DOHH2 (cell line): ENCODE measurements around the gene PEX14.

Experiments
- H3F3A ChIP-seq: fragments of 200-600 bp; sonication (generic), shearing (Covaris generic); 2 replicates; pipeline ENCODE4 v1.6.0; 2016; ENCODE audit warnings: antibody characterized with exemption, mild to moderate bottlenecking; ENCODE audit not compliant: control insufficient read depth, insufficient read depth
- H3K27ac ChIP-seq: fragments of 200-600 bp; sonication (generic); 2 replicates; pipeline ENCODE4 v1.5.1; 2014; ENCODE audit warnings: low read depth, mild to moderate bottlenecking, low read length, moderate library complexity
- H3K27me3 ChIP-seq: fragments of 200-600 bp; sonication (generic); 2 replicates; pipeline ENCODE4 v1.6.1; 2014; ENCODE audit warnings: mild to moderate bottlenecking, low read length, mixed read lengths; ENCODE audit not compliant: control insufficient read depth
- H3K36me3 ChIP-seq: fragments of 200-600 bp; sonication (generic); 2 replicates; pipeline ENCODE4 v1.6.1; 2014; ENCODE audit warnings: mild to moderate bottlenecking, low read length, moderate library complexity, mixed read lengths; ENCODE audit not compliant: control insufficient read depth
- H3K4me1 ChIP-seq: fragments of 200-600 bp; sonication (generic); 2 replicates; pipeline ENCODE4 v1.6.1; 2014; ENCODE audit warnings: mild to moderate bottlenecking, low read length, mixed read lengths; ENCODE audit not compliant: control insufficient read depth
- H3K4me2 ChIP-seq: fragments of 200-600 bp; sonication (generic); 2 replicates; pipeline ENCODE4 v1.6.0; 2014; ENCODE audit warnings: mild to moderate bottlenecking, low read length, moderate library complexity
- H3K4me3 ChIP-seq: fragments of 200-600 bp; sonication (generic); 2 replicates; pipeline ENCODE4 v1.5.1; 2014; ENCODE audit warnings: mild to moderate bottlenecking, low read length, mixed read lengths
- H3K79me2 ChIP-seq: fragments of 200-600 bp; sonication (generic); 2 replicates; pipeline ENCODE4 v1.6.1; 2014; ENCODE audit warnings: mild to moderate bottlenecking, low read length, mixed read lengths; ENCODE audit not compliant: control insufficient read depth
- H3K9me2 ChIP-seq: fragments of 200-600 bp; sonication (generic); replicated peaks from 2 replicates; pipeline ENCODE4 v1.6.1; 2014; ENCODE audit warnings: mild to moderate bottlenecking, low read length, mixed read lengths; ENCODE audit not compliant: control insufficient read depth
- H3K9me3 ChIP-seq: fragments of 200-600 bp; sonication (generic); 2 replicates; pipeline ENCODE4 v1.6.1; 2014; ENCODE audit warnings: antibody characterized with exemption, low read length, mixed read lengths; ENCODE audit not compliant: control insufficient read depth, insufficient read depth
- H4K20me1 ChIP-seq: fragments of 200-600 bp; sonication (generic); 2 replicates; pipeline ENCODE4 v1.6.0; 2014; ENCODE audit warnings: low read depth, mild to moderate bottlenecking, antibody characterized with exemption, low read length, moderate library complexity; ENCODE audit not compliant: control insufficient read depth, insufficient read depth
- EZH2phosphoT487 ChIP-seq: fragments of 200-600 bp; sonication (generic); IDR thresholded peaks from 2 replicates; pipeline ENCODE4 v1.6.1; 2017; ENCODE audit warnings: borderline replicate concordance, mild to moderate bottlenecking, antibody characterized with exemption, low read length, moderate library complexity, mixed read lengths
- TF ChIP-seq, protein P1 (sequence below): fragments of 200-600 bp; sonication (generic); IDR thresholded peaks from one replicate; pipeline ENCODE4 v1.5.1; 2014; ENCODE audit warnings: antibody characterized with exemption, mild to moderate bottlenecking, low read depth, low read length; ENCODE audit not compliant: poor library complexity, severe bottlenecking

PEX14 gene

DNA sequence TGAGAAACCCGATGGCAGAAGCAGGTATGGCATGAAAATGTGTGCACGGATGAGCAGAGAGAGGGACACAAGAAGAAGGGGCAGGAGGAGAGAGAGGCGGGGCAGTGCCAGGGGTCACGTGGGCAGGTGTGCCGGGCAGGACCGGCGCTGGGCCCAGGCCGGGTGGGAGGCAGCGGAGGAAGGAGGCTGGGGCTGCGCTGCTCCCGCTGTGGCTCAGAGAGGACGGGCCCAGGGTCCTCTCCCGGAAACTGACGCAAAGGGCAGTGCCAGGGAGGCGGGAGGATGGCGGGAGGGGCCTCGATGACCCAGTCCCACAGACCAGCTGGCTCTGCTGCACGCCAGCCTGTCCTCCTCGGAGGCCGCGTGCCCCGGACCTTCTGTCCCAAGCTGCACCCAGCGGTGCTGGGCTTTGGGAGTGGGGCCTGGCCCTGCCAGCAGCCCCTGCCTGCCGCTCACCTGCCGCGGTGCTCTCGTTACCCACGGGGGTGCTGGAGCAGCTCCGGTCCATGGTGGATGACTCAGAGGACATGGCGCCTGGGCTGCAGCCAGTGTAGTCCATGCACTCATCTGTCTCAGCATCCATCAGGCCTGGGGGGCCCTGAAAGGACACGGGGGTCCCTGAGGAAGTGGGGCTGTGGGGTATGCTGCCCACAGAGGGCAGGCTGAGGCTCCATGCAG is 167.8 kb downstream of the PEX14 start:
- Histone ChIP-seq H3K27me3 (no peaks in the 10 kb centered on the region), H3K4me1 (no peaks in the 10 kb centered on the region), H3K79me2 (no peaks in the 10 kb centered on the region), H3K27ac (no peak overlapping the region), H3F3A (peaks cover 3% of the 10 kb centered on the region; the same call in 1 of the 2 replicates), H3K9me2 (no peaks in the 10 kb centered on the region), H4K20me1 (no peaks in the 10 kb centered on the region), H3K9me3 (no peaks in the 10 kb centered on the region), H3K4me3 (no peak overlapping the region), H3K36me3 (no peaks in the 10 kb centered on the region), H3K4me2 (no peak overlapping the region)
- TF ChIP-seq, protein P1, sequence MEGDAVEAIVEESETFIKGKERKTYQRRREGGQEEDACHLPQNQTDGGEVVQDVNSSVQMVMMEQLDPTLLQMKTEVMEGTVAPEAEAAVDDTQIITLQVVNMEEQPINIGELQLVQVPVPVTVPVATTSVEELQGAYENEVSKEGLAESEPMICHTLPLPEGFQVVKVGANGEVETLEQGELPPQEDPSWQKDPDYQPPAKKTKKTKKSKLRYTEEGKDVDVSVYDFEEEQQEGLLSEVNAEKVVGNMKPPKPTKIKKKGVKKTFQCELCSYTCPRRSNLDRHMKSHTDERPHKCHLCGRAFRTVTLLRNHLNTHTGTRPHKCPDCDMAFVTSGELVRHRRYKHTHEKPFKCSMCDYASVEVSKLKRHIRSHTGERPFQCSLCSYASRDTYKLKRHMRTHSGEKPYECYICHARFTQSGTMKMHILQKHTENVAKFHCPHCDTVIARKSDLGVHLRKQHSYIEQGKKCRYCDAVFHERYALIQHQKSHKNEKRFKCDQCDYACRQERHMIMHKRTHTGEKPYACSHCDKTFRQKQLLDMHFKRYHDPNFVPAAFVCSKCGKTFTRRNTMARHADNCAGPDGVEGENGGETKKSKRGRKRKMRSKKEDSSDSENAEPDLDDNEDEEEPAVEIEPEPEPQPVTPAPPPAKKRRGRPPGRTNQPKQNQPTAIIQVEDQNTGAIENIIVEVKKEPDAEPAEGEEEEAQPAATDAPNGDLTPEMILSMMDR: no peak
- TF ChIP-seq EZH2phosphoT487: no peak

DNA sequence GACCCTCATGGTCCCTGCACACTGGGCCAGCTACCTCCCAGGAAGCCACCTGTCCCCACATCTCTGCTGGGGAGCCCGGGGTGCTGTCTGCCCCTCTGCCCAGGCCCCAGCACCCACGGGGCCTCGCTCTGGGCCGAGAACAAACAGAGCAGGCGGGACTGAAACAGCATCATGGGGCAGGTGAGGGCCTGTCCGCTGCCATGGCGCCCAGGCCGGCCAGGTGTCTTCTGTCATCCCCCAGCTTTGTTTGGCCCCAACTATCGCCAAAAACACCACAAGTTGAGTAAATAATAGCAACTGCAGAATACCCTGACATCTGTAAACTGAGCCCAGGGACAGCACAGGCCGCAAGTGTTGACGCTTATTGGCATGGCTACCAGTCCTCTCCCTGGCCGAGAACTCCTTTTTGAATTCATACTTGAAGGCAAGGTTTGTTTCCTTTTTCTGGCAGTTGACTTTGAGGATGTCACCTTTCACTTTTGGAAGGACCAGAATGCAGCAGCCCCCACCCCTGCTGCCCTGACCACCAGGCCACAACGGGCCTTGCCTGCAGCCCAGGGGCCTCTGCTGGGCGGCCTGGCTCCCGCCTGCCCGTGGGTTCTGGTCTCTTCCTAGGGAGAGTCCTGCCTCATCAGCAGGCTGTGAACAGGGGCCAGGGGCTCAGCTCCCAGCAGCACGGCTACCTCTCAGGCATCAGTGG is 169.0 kb downstream of the PEX14 start:
- no peaks in the 10 kb centered on the region for H3K79me2 ChIP-seq
- no peaks in the 10 kb centered on the region for H3K9me3 ChIP-seq
- no peaks in the 10 kb centered on the region for H3F3A ChIP-seq
- no peak overlapping the region for H3K4me3 ChIP-seq
- H3K27me3 ChIP-seq: no peaks in the 10 kb centered on the region
- no peaks in the 10 kb centered on the region for H3K9me2 ChIP-seq
- TF ChIP-seq, protein P1: no peak
- no peak for TF ChIP-seq EZH2phosphoT487
- no peak overlapping the region for H3K4me2 ChIP-seq
- H4K20me1 ChIP-seq: no peaks in the 10 kb centered on the region
- H3K27ac ChIP-seq: no peak overlapping the region
- H3K4me1 ChIP-seq: no peaks in the 10 kb centered on the region
- H3K36me3 ChIP-seq: no peaks in the 10 kb centered on the region

DNA sequence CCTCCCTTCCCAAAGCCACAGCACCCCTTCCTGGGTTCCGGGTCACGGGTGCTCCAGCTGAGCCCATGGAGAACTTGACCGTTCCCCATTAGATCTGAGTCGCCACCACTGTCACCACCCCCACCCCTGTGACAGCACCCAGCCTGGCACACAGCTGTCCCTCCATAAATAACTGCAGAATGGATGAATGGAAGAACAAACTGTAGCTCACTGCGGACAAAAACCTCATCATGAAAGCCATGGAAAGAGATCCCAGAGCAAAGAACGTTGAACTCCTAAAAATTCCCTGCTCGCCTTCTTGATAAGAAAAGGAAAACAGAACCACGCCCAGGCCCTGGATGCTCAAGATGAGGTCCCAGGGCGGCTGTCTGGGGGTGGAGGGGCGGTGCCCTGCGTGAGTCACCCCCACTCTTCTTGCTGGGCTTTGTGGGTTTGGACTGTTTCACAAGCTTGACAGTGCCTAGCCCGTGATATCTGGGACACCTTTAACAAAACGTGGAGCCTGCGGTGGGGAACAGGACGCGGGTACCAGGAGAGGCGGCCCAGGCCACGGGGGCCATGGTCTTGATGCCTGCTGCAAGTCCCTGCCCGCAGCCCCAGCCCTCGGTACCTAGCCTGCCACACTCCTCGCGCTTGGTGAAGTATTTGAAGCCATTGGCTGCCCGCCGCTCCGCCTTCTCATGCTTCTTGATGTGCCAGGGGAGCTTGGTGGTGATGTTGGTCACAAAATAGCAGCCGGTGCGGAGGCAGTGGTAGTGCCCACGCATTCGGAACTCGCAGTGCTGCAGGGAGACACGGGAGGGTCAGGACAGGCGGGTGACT is 169.8 kb downstream of the PEX14 start:
- Histone ChIP-seq H3K9me3 (no peaks in the 10 kb centered on the region), H3K9me2 (no peaks in the 10 kb centered on the region), H3K27me3 (no peaks in the 10 kb centered on the region), H3K36me3 (no peaks in the 10 kb centered on the region), H4K20me1 (no peaks in the 10 kb centered on the region), H3K4me3 (no peak overlapping the region), H3K4me2 (no peak overlapping the region), H3F3A (no peaks in the 10 kb centered on the region), H3K4me1 (no peaks in the 10 kb centered on the region), H3K27ac (no peak overlapping the region), H3K79me2 (no peaks in the 10 kb centered on the region)
- TF ChIP-seq EZH2phosphoT487: no peak
- TF ChIP-seq, protein P1: no peak
